GM19043 (cell line): ENCODE measurements around the gene ZNF746.
"Not testable (repeated sequence)": the region's sequence is repeated elsewhere in the genome, so short reads cannot be mapped to it uniquely, and the experiment has no call there.

Experiments used
- ATAC-seq: cut with Tn5 transposase; IDR thresholded peaks from one replicate; pipeline ENCODE4 v1.9.1; 2021; ENCODE audit warnings: low read depth; ENCODE audit not compliant: unreplicated experiment

The ZNF746 gene

GRCh38 chr7:149497467-149498261, at the start of gene ZNF746:
Gene ZNF746, minus strand, starts transcription at chr7:149497809. Its CDS starts 273 bp downstream, at chr7:149497536.
- ATAC-seq = peak; percentile 92

- no peak for ATAC-seq
Measured at GRCh38 chr7:149547126-149547525, 49.5 kb upstream of the ZNF746 start.

- ATAC-seq = no peak
Measured at GRCh38 chr7:149546331-149546730, 48.7 kb upstream of the ZNF746 start.

- ATAC-seq = no peak
Measured at GRCh38 chr7:149544028-149544427, 46.4 kb upstream of the ZNF746 start.

GRCh38 chr7:149532654-149533053, 35.0 kb upstream of the ZNF746 start:
- no peak for ATAC-seq

- ATAC-seq = no peak
Measured at GRCh38 chr7:149529136-149529718, 31.6 kb upstream of the ZNF746 start.

GRCh38 chr7:149527414-149527813, 29.8 kb upstream of the ZNF746 start:
- ATAC-seq = no peak

GRCh38 chr7:149525280-149525679, 27.7 kb upstream of the ZNF746 start:
- no peak for ATAC-seq

- ATAC-seq = no peak
Measured at GRCh38 chr7:149524394-149524793, 26.8 kb upstream of the ZNF746 start.

GRCh38 chr7:149510248-149510647, 12.6 kb upstream of the ZNF746 start:
- no peak for ATAC-seq

GRCh38 chr7:149509774-149510173, 12.2 kb upstream of the ZNF746 start:
- ATAC-seq = no peak

GRCh38 chr7:149505551-149505950, 7.9 kb upstream of the ZNF746 start:
- no peak for ATAC-seq

GRCh38 chr7:149501651-149502050, 4.0 kb upstream of the ZNF746 start:
- no peak for ATAC-seq

- no peak for ATAC-seq
Measured at GRCh38 chr7:149500910-149501309, 3.3 kb upstream of the ZNF746 start.

GRCh38 chr7:149500201-149500600, 2.6 kb upstream of the ZNF746 start:
- no peak for ATAC-seq

GRCh38 chr7:149498811-149499210, 1.2 kb upstream of the ZNF746 start:
- ATAC-seq = no peak

- peak; percentile 16 for ATAC-seq
Measured at GRCh38 chr7:149496642-149497391, 792 bp downstream of the ZNF746 start.

GRCh38 chr7:149495785-149496641, 1.6 kb downstream of the ZNF746 start:
- no peak for ATAC-seq

GRCh38 chr7:149494738-149495368, 2.8 kb downstream of the ZNF746 start:
- ATAC-seq = no peak

GRCh38 chr7:149493975-149494374, 3.6 kb downstream of the ZNF746 start:
- not testable (repeated sequence) for ATAC-seq
